ENCODE measurements around the gene CD58.
"Not testable (repeated sequence)": the region's sequence is repeated elsewhere in the genome, so short reads cannot be mapped to it uniquely, and the experiment has no call there.

Gene CD58

GRCh38 chr1:116598420-116599036 is 27.7 kb upstream of the CD58 start:
- CTCF ChIA-PET: interaction anchor here (5.3 kb wide), 1 partner anchor 26 kb away, joined by 83 read pairs; the partner anchor contains the start of gene CD58
- H3K4me3 ChIP-seq (ENCODE audit: low read depth, low read length); DNase-seq (ENCODE audit: low read depth, low spot score); POLR2A ChIA-PET: not testable (repeated sequence)

GRCh38 chr1:116597388-116597787 is 26.6 kb upstream of the CD58 start:
- H3K4me3 ChIP-seq (ENCODE audit: low read depth, low read length); POLR2A ChIA-PET: not testable (repeated sequence)
- CTCF ChIA-PET: interaction anchor here (2.9 to 5.3 kb wide), 3 partner anchors 19 to 458 kb away, joined by 14 to 83 read pairs (median 30); partner anchors contain the start of gene CD58

GRCh38 chr1:116596742-116597307 is 26.0 kb upstream of the CD58 start:
- H3K4me3 ChIP-seq (ENCODE audit: low read depth, low read length); POLR2A ChIA-PET; DNase-seq (ENCODE audit: low read depth, low spot score): not testable (repeated sequence)
- CTCF ChIA-PET: interaction anchor here (1.8 to 5.3 kb wide), 4 partner anchors 13 to 458 kb away, joined by 5 to 83 read pairs (median 22); partner anchors contain the start of gene CD58

More at GRCh38 chr1:116597388-116597787, 26.6 kb upstream of the CD58 start:
- DNase-seq (ENCODE audit: low read depth, low spot score): not testable (repeated sequence)

- POLR2A ChIA-PET; DNase-seq (ENCODE audit: low read depth, low spot score); H3K4me3 ChIP-seq (ENCODE audit: low read depth, low read length): not testable (repeated sequence)
- CTCF ChIA-PET: interaction anchor here (1.0 to 5.3 kb wide), 9 partner anchors 10 to 464 kb away, joined by 3 to 83 read pairs (median 6); partner anchors contain the start of gene CD58
- TF ChIP-seq CTCF (IDR thresholded peaks at IDR 0.05; ENCODE audit: insufficient read depth, low read length, missing control alignments): peak; percentile 7
Measured at GRCh38 chr1:116595946-116596741, 25.3 kb upstream of the CD58 start.

GRCh38 chr1:116595065-116595840 is 24.4 kb upstream of the CD58 start:
- DNase-seq (ENCODE audit: low read depth, low spot score); H3K4me3 ChIP-seq (ENCODE audit: low read depth, low read length); POLR2A ChIA-PET: not testable (repeated sequence)
- CTCF ChIA-PET: interaction anchor here (1.0 to 5.3 kb wide), 10 partner anchors 9 to 465 kb away, joined by 3 to 83 read pairs (median 6); partner anchors contain the start of gene CD58

- H3K4me3 ChIP-seq (ENCODE audit: low read depth, low read length); DNase-seq (ENCODE audit: low read depth, low spot score); POLR2A ChIA-PET: not testable (repeated sequence)
- CTCF ChIA-PET: interaction anchor here (5.3 kb wide), 1 partner anchor 21 kb away, joined by 83 read pairs; the partner anchor contains the start of gene CD58
Measured at GRCh38 chr1:116593977-116594376, 23.2 kb upstream of the CD58 start.

- POLR2A ChIA-PET; H3K4me3 ChIP-seq (ENCODE audit: low read depth, low read length); DNase-seq (ENCODE audit: low read depth, low spot score): not testable (repeated sequence)
- CTCF ChIA-PET: interaction anchor here (1.0 to 1.7 kb wide), 2 partner anchors 19 to 454 kb away, joined by 3 to 5 read pairs; no protein-coding TSS in a partner anchor
Measured at GRCh38 chr1:116593401-116593800, 22.6 kb upstream of the CD58 start.

- POLR2A ChIA-PET; DNase-seq (ENCODE audit: low read depth, low spot score); H3K4me3 ChIP-seq (ENCODE audit: low read depth, low read length): not testable (repeated sequence)
- CTCF ChIA-PET: interaction anchor here (0.8 to 1.7 kb wide), 3 partner anchors 17 to 453 kb away, joined by 3 to 5 read pairs (median 3); no protein-coding TSS in a partner anchor
Measured at GRCh38 chr1:116591951-116592605, 21.3 kb upstream of the CD58 start.

GRCh38 chr1:116591006-116591950 is 20.5 kb upstream of the CD58 start:
- DNase-seq (ENCODE audit: low read depth, low spot score); POLR2A ChIA-PET; H3K4me3 ChIP-seq (ENCODE audit: low read depth, low read length): not testable (repeated sequence)
- CTCF ChIA-PET: interaction anchor here (0.8 to 1.7 kb wide), 2 partner anchors 17 to 18 kb away, joined by 3 to 5 read pairs; no protein-coding TSS in a partner anchor

- DNase-seq (ENCODE audit: low read depth, low spot score); POLR2A ChIA-PET; CTCF ChIA-PET; H3K4me3 ChIP-seq (ENCODE audit: low read depth, low read length): not testable (repeated sequence)
Measured at GRCh38 chr1:116590359-116591005, 19.7 kb upstream of the CD58 start.

- POLR2A ChIA-PET; DNase-seq (ENCODE audit: low read depth, low spot score); H3K4me3 ChIP-seq (ENCODE audit: low read depth, low read length): not testable (repeated sequence)
- CTCF ChIA-PET: interaction anchor here (0.6 kb wide), 1 partner anchor 15 kb away, joined by 3 read pairs; no protein-coding TSS in a partner anchor
Measured at GRCh38 chr1:116589101-116589735, 18.4 kb upstream of the CD58 start.

Data from AG04449 (cell line).